GM18502 (cell line): ENCODE results near the gene LPO.

Experiments
- ATAC-seq: cut with Tn5 transposase; IDR thresholded peaks from one replicate; pipeline ENCODE4 v1.9.1; 2021; ENCODE audit warnings: mild to moderate bottlenecking; ENCODE audit not compliant: unreplicated experiment, poor library complexity

LPO gene

GRCh38 chr17:58302171-58302918 is 64.0 kb downstream of the LPO start:
- no peak for ATAC-seq

GRCh38 chr17:58302919-58303585 is 64.7 kb downstream of the LPO start:
- ATAC-seq: no peak

GRCh38 chr17:58303971-58304749 is 65.8 kb downstream of the LPO start:
- no peak for ATAC-seq

DNA sequence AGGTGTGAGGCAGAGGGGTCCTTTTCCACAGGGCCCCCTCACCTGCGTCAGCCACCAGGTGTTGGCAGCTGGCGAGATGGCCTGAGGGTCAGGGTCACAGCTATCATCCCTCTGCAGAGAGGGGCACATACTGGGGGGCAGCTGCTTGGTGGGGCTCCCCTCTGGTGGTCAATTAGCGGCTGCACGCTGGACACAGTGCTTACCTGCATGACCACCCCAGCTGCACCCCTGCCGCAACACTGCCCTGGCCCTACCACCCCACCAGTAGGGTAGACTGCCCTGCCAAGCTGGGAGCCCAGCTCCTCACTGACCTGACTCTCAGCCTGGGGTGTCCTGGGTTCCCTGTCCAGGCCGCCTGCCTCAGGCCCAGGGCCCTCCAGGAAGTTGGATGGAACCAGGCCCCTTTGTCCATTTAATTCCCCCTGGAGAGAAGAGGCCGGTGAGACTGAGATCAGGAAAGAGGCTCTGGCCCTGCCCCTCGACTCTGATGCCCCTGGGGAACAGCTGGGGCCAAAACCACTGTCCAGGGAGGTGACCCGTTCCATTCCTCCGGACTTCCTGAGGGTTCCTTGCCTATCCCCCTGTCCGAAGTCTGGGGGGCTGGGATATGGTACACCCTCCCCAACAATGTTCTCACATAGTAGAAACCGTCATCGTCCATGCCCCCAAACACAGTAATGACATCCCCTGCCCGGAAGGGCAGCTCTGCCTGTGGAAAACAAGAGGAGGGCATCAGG is 66.5 kb downstream of the LPO start:
- no peak for ATAC-seq

- no peak for ATAC-seq
Measured at GRCh38 chr17:58305626-58306025, 67.2 kb downstream of the LPO start.

GRCh38 chr17:58306131-58306951 is 68.0 kb downstream of the LPO start:
- ATAC-seq: no peak

- no peak for ATAC-seq
Measured at GRCh38 chr17:58307468-58308172, 69.2 kb downstream of the LPO start.

- ATAC-seq: no peak
Measured at GRCh38 chr17:58308173-58308984, 70.0 kb downstream of the LPO start.

- no peak for ATAC-seq
Measured at GRCh38 chr17:58308985-58309917, 70.9 kb downstream of the LPO start.

DNA sequence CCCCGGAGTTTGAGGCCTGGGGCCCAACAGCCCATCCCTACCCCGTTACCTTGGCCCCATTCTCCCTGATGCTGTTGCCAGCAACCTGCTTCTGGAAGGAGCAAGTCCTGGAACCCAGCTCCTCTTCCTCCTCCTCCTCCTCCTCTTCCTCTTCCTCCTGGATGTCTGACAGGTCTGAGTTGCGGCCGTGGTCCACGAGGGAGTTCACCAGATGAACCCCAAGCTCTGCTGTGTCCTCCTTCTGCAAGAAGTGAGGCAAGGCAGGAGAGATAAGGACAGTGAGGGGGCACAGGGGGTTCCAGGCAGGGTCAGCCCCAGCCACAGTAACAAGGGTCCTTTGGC is 71.5 kb downstream of the LPO start:
- no peak for ATAC-seq

DNA sequence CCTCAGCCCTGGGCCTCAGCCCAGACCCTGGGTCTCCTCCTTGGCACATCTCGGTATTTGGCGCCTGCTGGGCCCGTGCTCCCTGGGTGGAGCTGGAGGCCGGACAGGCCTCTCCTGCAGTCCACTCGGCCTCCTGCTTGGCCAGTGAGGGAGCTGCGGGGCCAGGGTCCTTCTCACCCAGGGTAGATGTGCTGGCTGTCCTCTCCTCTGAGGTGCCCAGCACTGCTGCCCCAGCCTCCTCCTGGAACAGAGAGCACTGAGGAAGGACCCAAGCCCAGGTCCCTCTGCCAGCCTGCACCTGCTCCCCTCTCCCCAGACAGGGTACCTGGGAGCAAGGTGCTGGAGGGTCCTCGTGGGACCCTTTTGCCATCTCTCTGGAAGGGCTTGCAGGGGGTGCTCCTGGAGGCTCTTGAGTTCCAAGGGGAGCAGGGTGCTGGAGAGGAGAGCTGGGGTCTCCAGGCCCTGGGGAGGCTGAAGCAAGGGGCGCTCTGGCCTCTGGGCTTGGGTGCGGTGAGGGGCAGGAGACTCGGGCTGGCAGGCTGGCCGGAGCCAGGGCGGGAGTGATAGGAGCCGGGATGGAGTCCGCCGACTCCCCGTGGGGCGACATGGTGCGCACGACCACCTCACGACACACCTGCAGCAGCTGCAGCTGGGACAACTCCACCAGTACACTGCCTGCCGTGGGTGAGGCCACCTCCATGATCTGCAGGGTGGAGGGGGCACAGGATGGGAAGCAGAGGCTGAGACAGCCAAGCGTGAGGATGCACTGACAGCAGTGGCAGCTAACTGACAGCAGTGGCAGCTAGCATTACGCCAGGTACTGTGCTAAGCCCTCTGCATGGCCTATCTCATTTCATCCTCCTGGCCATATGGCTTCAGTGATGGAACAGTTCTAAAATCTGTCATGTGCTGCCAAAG is 72.4 kb downstream of the LPO start:
- no peak for ATAC-seq

DNA sequence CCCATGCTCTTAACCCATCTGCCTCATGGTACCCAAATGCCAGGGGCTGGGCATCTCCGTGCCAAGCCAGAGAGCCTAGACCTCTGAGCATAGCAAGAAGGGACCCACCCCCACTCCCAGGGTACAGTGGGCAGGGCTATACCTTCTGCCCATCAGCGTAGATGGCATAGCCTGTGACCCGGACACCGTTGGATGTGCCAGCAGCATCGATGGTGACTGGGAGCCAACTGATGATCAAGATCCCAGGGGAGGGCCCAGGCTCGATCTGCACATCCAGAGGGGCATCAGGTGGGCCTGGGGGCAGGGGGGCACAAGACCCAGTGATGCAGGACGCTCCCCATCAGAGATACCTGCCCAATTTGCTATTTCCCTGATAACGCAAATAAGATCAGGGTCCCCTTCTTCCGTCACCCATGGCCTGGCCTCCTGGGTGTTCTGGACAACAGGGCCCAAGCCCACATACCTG is 73.1 kb downstream of the LPO start:
- ATAC-seq: no peak

GRCh38 chr17:58312021-58312630 is 73.7 kb downstream of the LPO start:
- no peak for ATAC-seq

DNA sequence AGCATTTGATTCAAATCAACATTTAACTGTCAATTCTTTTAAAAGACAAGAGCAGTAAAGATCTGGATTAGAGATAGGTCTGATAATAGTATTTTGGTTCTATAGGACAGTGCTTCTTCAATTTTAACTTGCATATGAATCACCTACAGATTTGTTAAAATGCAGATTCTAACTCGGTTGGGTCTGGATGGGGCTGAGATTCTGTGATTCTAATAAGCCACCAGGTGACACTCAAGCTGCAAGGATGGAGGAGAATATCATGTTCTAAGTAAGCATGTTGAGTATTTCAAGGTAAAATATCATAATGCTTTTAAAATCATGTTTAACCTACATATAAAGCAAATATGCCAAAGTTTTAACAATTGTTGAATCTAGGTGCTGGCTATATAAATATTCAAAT is 74.4 kb downstream of the LPO start:
- ATAC-seq: no peak

DNA sequence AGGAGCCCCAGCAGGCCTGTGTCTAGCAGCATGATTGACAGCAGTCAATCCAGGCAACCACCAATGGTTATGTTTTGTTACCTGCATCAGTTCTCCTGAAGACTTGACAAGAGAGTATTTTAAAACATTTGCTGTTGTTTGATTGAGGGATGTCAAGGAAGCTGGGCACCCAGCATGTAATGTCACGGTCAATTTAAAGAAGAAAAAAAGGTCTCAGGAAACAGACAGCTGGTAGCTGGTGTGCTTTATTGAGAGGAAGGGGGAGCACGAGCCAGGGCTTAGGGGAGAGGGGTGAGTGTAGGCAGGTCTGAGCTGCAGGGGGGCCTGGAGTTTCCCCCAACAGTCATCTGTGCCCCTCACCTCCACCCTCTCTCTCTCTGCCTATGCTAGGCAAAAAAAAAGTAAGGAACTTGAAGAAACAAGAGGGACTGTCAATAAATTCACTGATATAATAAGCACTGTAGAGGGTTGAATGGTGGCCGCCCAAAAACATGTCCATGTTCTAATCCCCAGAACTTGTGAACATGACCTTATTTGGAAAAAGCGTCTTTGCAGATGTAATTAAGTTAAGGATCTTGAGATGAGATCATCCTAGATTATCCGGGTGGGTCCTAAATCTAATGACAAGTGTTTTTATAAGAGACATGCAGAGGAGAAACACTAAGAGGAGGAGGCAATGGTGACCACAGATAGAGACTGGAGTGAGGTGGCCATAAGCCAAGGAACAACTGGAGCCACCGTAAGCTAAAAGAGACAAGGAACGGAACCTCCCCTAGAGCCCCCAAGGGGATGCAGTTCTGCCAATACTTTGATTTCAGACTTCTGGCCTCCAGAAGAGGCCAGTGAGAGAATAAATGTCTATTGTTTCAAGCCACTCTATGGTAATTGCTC is 75.7 kb downstream of the LPO start:
- no peak for ATAC-seq
